ENCODE measurements around the gene RASD1. TPM values are rescaled to one million over a fixed set of nuclear protein-coding genes. Genes with fewer than 3 reads are reported as not detected.

RASD1 gene
- total RNA-seq (2014; rRNA removed; shearing (Covaris generic)), result not detected in 2 replicates
- not detected in 2 replicates for polyA plus RNA-seq (2015; cell fraction: cytosol; rRNA removed)
- 0.08 TPM in 1 of 2 replicates, not detected in the other for polyA plus RNA-seq (2015; cell fraction: nucleus; rRNA removed)

DNA sequence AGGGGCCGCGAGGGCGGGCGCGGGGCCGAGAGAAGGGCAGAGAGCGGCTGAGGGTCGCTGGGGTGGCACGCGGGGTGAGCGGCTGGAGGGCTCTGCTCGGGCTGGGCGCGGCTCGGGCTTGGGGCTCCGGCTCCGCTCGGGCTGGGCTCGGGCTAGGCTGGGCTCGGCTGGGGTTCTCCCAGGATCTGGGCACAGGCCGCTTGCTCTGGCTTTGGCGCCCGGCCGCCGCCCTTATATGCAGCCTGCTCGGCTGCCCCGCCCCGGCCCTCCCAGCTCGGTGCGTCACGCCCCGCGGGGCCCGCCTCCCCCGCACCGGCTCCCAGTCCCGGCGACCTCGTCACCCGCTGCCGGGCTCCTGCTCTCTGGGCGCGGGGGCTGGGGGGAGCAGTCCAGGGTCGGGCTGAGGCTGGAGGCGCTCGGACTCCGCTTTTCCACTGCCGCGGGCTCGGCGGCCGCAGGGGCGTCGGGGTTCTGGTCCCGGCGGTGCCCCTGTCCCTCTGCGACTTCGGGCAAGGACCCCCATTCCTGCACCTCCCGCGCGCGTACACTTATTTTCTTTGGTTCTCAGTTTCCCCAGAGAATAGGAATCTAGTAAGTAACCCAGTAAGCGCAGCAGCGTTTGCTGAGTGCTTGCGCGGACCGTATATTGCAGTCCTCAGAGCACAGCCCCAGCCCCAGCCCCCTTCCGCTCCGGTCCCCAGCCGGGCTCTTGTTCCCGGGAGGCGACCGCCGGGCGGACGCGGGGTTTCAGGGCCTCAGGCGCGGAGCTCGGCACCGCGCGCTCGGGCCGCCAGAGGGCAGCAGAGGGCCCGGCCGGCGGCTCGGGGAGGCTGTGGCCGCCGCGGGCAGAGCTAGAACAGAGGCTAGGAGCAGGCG lies at the start of gene RASD1:
Gene RASD1 (minus strand): TSS at position 207 of the 876 bp plus-strand sequence. CDS start 214 bp downstream, outside the sequence.
- peak; percentile 55 for DNase-seq (ENCODE audit: low read depth)

DNA sequence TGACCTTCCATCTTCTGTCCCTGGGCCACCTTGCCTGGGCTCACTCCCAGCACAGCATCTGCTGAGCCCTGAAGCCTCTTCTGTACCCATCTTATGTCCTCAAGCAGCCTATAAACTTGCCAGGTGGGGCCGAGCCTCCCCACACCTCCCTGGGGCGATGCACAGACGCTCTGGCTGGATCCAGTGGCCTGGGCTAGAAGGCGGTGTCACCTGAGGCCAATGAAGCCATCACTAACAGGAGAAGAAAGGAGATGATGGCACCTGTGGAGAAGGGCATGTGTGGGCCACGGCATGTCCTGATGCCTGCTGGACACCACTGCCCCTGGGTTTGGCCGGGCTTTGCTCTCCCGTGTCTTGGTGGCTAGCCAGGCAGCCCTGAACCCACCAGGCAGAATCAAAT lies 49.8 kb upstream of the RASD1 start:
- no peak for DNase-seq (ENCODE audit: low read depth)

- no peak for DNase-seq (ENCODE audit: low read depth)
Observed at GRCh38 chr17:17545031-17545820, 49.0 kb upstream of the RASD1 start.

GRCh38 chr17:17542906-17543635 lies 46.9 kb upstream of the RASD1 start:
- DNase-seq (ENCODE audit: low read depth), result no peak

DNA sequence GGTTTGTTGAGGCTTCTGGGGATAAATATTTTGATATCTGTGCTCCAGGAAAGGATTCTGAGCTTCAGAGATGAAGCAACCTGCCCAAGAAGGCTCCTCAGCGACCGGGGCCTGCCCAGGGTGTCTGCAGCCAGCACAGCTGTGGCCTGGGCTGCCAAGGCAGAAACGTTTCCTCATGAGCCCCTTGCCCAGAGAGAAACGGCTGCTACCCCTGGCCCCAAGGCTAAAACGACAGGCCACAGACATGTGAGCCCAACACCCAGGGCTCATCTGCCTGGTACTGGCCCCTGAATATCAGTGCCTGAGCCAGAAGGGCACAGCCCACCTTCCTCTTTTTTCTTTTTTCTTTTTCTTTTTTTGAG lies 45.4 kb upstream of the RASD1 start:
- DNase-seq (ENCODE audit: low read depth), result no peak

DNA sequence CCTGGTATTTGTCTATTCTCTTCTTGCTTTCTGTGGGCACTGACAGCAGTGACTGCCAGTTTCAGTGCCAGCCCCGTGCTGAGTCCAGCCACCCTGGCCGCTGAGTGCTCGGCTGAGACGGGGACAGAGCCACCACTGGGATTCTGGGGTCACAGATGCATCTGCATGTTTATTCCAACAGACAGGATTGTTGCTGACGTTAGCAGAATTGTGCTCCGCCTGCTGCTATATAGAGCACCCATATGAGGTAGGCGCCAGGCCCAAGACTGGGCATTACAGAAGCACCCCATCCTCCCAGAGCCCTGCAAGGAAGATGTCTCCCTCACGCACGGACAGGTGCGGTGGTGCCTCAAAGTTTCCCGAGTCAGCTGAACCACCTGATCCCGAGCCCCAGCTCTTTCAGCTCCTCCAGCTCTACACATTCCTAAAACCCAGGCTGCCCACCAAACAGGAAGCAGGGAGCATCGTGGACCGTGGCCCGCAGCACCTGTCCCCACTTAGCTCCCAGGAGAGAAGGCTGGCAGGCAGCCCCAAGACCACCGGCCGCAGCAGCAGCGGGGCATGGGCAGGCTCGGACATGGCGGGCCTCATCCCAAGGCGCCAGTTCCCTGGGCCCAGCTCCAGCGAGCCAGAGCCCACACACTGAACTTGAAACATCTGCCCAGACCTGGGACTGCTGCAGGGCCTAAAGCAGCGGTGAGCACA lies 44.9 kb upstream of the RASD1 start:
- no peak for DNase-seq (ENCODE audit: low read depth)

DNA sequence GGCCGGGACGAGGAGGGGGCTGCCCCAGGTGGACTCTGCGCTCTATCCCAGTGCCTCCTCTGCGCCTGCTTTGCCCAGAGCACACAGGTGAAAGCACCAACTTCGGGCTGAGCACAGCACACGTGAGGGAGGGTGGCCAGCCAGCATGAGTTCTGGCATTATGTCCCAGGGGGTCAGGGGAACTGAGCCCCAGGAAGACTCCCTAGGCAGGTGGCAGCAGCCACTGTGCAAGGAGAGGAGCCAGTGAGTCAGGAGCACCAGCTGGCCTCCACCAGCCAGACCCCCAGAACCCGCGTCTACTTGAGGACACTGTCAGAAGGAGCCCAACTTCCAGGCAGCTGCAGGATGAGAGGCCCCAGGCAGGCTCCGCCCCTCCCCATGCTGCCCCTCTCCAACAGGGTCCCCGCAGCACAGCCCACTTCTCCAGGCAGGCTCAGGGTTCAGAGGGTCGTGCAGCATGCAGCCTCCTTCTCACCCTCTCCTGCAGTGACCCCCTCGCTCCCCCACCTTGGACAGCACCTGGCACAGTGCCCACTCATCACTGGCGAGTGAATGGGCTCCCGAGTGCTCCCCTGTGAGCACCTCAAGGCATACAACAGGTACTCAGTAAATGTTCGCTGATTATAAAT lies 44.2 kb upstream of the RASD1 start:
- no peak for DNase-seq (ENCODE audit: low read depth)

GRCh38 chr17:17539591-17539990 lies 43.4 kb upstream of the RASD1 start:
- DNase-seq (ENCODE audit: low read depth), result no peak

GRCh38 chr17:17538417-17539391 lies 42.5 kb upstream of the RASD1 start:
- DNase-seq (ENCODE audit: low read depth), result no peak

GRCh38 chr17:17537311-17538099 lies 41.3 kb upstream of the RASD1 start:
- DNase-seq (ENCODE audit: low read depth), result peak; percentile 17

DNA sequence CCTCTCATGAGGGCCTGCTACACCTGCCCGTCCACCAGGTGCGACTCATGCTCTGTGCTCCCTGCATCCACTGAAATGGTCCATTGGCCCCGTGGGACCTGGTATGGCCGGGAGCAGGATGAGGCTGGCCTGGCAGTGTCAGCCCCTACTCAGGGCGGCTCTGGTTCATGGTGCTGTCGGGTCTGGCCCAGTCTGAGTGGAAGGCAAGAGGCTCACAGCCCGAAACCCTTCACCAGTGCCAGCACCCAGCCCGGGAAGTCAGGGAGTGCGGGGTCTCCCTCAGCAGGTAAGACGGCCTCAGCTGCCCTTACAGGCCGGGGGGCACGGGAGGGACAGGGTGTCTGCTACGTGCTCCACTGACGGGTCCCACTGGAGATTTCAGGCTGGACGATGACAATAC lies 40.5 kb upstream of the RASD1 start:
- no peak for DNase-seq (ENCODE audit: low read depth)

DNA sequence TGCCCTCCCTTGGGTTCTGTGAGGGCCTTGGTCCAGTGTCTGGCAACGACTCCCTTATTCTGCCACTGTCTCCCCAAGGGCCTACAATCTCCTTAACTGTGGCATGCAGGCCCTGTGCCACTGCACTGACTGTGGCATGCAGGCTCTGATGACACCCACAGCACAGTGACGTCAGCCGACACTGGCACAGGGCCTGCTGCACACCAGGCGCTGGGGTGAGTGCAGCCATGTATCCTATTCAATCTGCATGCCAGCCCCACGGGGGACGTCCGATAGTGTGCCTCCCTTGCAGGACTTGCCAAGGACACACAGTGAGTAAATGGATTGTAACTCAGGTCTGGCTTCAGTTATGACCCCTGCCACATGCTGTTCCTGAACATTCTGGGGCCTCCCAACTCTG lies 39.8 kb upstream of the RASD1 start:
- DNase-seq (ENCODE audit: low read depth), result no peak

- no peak for DNase-seq (ENCODE audit: low read depth)
Observed at GRCh38 chr17:17533901-17534441, 37.8 kb upstream of the RASD1 start.

DNA sequence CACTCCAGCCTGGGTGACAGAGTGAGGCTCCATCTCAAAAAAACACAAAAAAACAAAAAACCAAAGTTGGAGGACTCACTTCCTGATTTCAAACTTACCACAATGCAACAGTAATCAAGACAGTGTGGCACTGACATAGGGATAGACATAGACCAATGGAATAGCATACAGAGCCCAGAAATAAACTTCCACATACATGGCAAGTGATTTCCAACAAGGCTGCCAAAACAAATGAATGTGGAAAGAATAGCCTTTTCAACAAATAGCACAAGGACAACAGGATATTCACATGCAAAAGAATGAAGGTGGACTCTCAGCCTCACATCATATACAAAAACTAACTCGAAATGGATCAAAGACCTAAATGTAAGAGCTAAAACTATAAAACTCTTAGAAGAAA lies 36.8 kb upstream of the RASD1 start:
- no peak for DNase-seq (ENCODE audit: low read depth)

GRCh38 chr17:17531156-17531555 lies 35.0 kb upstream of the RASD1 start:
- no peak for DNase-seq (ENCODE audit: low read depth)

- DNase-seq (ENCODE audit: low read depth), result no peak
Observed at GRCh38 chr17:17528696-17529652, 32.8 kb upstream of the RASD1 start.

GRCh38 chr17:17527956-17528500 lies 31.8 kb upstream of the RASD1 start:
- no peak for DNase-seq (ENCODE audit: low read depth)

Measured in HT1080 (cell line).